IMR-90 (cell line): Measurements from ENCODE around the gene RNF112. TPM values are rescaled to one million over a fixed set of nuclear protein-coding genes. Genes with fewer than 3 reads are reported as not detected.

Experiments used
- ATAC-seq: fragments of 200-7000 bp; cut with Tn5 transposase; 2 replicates; pipeline ENCODE4 v1.9.1; 2020; ENCODE audit warnings: low read depth, mild to moderate bottlenecking, moderate library complexity
- BruUV-seq: library from RNA; stranded (reverse); fragments of 400-500 nt; replicated peaks from 2 replicates; lab custom pipeline; 2021; lab: Mats Ljungman, UMichigan
- CTCF ChIA-PET: fragments of 300-600 bp; formaldehyde crosslinking; extraction: SDS; loops from one replicate; lab custom pipeline; 2021; ENCODE audit warnings: antibody characterized with exemption; lab: Yijun Ruan, JAX
- POLR2A ChIA-PET: fragments of 300-600 bp; sonication (Branson Sonifier 250); formaldehyde crosslinking; loops from one replicate; lab custom pipeline; 2022; ENCODE audit warnings: antibody characterized with exemption; ENCODE audit not compliant: unreplicated experiment; lab: Charles Lee
- DNase-seq: peaks from one replicate; pipeline ENCODE4 v3.0.0; 2013
- H2AFZ ChIP-seq: replicated peaks from 2 replicates; pipeline ENCODE3; 2013; ENCODE audit warnings: low read length, mild to moderate bottlenecking; ENCODE audit not compliant: poor library complexity
- H2AK5ac ChIP-seq: 2 replicates; pipeline ENCODE4 v1.6.1; 2013; ENCODE audit warnings: low read depth, low read length, inconsistent platforms
- H2AK9ac ChIP-seq: replicated peaks from 2 replicates; pipeline ENCODE3; 2013; ENCODE audit warnings: mild to moderate bottlenecking, low read depth, low read length, moderate library complexity; ENCODE audit not compliant: poor library complexity
- H2BK120ac ChIP-seq: 2 replicates; pipeline ENCODE4 v1.6.1; 2013; ENCODE audit warnings: low read depth, low read length, inconsistent platforms
- H2BK15ac ChIP-seq: 3 replicates; pipeline ENCODE4 v1.6.1; 2013; ENCODE audit warnings: low read depth, low read length, inconsistent platforms
- H2BK20ac ChIP-seq: 2 replicates; pipeline ENCODE4 v1.6.1; 2013; ENCODE audit warnings: low read depth, mild to moderate bottlenecking, inconsistent platforms, low read length, moderate library complexity
- H2BK5ac ChIP-seq: 2 replicates; pipeline ENCODE4 v1.6.1; 2013; ENCODE audit warnings: mild to moderate bottlenecking, low read depth, low read length, inconsistent platforms; ENCODE audit not compliant: poor library complexity, severe bottlenecking
- H3K14ac ChIP-seq: replicated peaks from 2 replicates; pipeline ENCODE4 v1.6.1; 2013; ENCODE audit warnings: low read depth, low read length, inconsistent platforms
- H3K18ac ChIP-seq: 2 replicates; pipeline ENCODE4 v1.6.1; 2013; ENCODE audit warnings: low read depth, low read length, control low read depth
- H3K23ac ChIP-seq: 2 replicates; pipeline ENCODE4 v1.6.1; 2013; ENCODE audit warnings: low read depth, low read length, inconsistent platforms
- H3K27ac ChIP-seq: 2 replicates; pipeline ENCODE4 v1.5.1; 2013; ENCODE audit warnings: mild to moderate bottlenecking, control low read depth, low read length; ENCODE audit not compliant: insufficient read depth
- H3K27me3 ChIP-seq: 2 replicates; pipeline ENCODE4 v1.6.1; 2013; ENCODE audit warnings: low read length; ENCODE audit not compliant: control insufficient read depth, insufficient read depth
- H3K36me3 ChIP-seq: 2 replicates; pipeline ENCODE4 v1.6.1; 2013; ENCODE audit warnings: low read length, mixed read lengths; ENCODE audit not compliant: control insufficient read depth, insufficient read depth
- H3K4ac ChIP-seq: 2 replicates; pipeline ENCODE4 v1.6.1; 2013; ENCODE audit warnings: low read depth, low read length, inconsistent platforms
- H3K4me1 ChIP-seq: 2 replicates; pipeline ENCODE4 v1.6.1; 2013; ENCODE audit warnings: low read length, mixed read lengths; ENCODE audit not compliant: control insufficient read depth, insufficient read depth
- H3K4me2 ChIP-seq: 2 replicates; pipeline ENCODE4 v1.6.1; 2013; ENCODE audit warnings: low read depth, mild to moderate bottlenecking, control low read depth, low read length, moderate library complexity
- H3K4me3 ChIP-seq: 2 replicates; pipeline ENCODE4 v1.5.1; 2013; ENCODE audit warnings: low read depth, mild to moderate bottlenecking, control low read depth, low read length, moderate library complexity; ENCODE audit not compliant: insufficient read depth
- H3K56ac ChIP-seq: 2 replicates; pipeline ENCODE4 v1.6.1; 2013; ENCODE audit warnings: low read length, inconsistent platforms; ENCODE audit not compliant: insufficient read depth; ENCODE audit errors: extremely low read depth
- H3K79me1 ChIP-seq, 2 experiments: 2 replicates each; pipeline ENCODE4 v1.6.1; 2013; ENCODE audit warnings: low read length in 2 of 2, inconsistent platforms in 1 of 2, low read depth in 1 of 2
- H3K9ac ChIP-seq: 2 replicates; pipeline ENCODE4 v1.6.1; 2013; ENCODE audit warnings: low read depth, low read length, control low read depth
- H3K9me1 ChIP-seq: 2 replicates; pipeline ENCODE4 v1.6.1; 2013; ENCODE audit warnings: low read length, inconsistent platforms; ENCODE audit not compliant: insufficient read depth
- H3K9me3 ChIP-seq: 2 replicates; pipeline ENCODE4 v1.6.1; 2013; ENCODE audit warnings: low read length; ENCODE audit not compliant: control insufficient read depth, insufficient read depth
- H4K20me1 ChIP-seq: 2 replicates; pipeline ENCODE4 v1.6.1; 2013; ENCODE audit warnings: low read length, inconsistent platforms; ENCODE audit not compliant: insufficient read depth
- H4K5ac ChIP-seq: 2 replicates; pipeline ENCODE4 v1.6.1; 2013; ENCODE audit warnings: mild to moderate bottlenecking, low read depth, low read length, control low read depth
- H4K8ac ChIP-seq, 2 experiments: 2 replicates each; pipeline ENCODE4 v1.6.1; 2013; ENCODE audit warnings: low read depth in 2 of 2, low read length in 2 of 2, control low read depth in 1 of 2, inconsistent platforms in 1 of 2
- H4K91ac ChIP-seq: 2 replicates; pipeline ENCODE4 v1.6.1; 2013; ENCODE audit warnings: low read depth, low read length, inconsistent platforms; ENCODE audit not compliant: insufficient read depth
- MAFK ChIP-seq: IDR thresholded peaks from 2 replicates; pipeline ENCODE4 v1.6.1; 2012; ENCODE audit warnings: low read depth, low read length, improper control_type of control experiment
- WGBS, 2 experiments: methylation state at CpG; one replicate each; pipeline versions ENCODE4 v1.1.5 to v1.1.7; 2013; ENCODE audit warnings: missing lambda C conversion rate in 2 of 2; ENCODE audit not compliant: insufficient read length in 1 of 2; ENCODE audit errors: extremely low coverage in 2 of 2; 5-methylcytosine and 5-hydroxymethylcytosine counted together
- dilution Hi-C: fragments of 300-500 bp; cut with HindIII; formaldehyde crosslinking; loops from one replicate; pipeline ENCODE4 v1.14.3; 2018; ENCODE audit warnings: low sequenced_read_pairs; ENCODE audit not compliant: unreplicated experiment
- in situ Hi-C: fragments of 300-500 bp; cut with MboI; formaldehyde crosslinking; loops from 3 replicates; pipeline ENCODE4 v1.14.3; 2019; ENCODE audit warnings: low sequenced_read_pairs, inconsistent platforms, mixed read lengths
- intact Hi-C: fragments of 100-400 bp; cut with micrococcal nuclease; formaldehyde crosslinking; loops from 2 replicates; pipeline ENCODE4 v1.10.0; 2022
- polyA plus RNA-seq, 3 experiments: library from polyadenylated mRNA; depleted of rRNA; stranded (reverse); fragments of >200 nt; gene quantifications; 2 replicates each; pipeline ENCODE4 v1.2.3, GENCODE V29; 2012; ENCODE audit warnings: low replicate concordance in 1 of 3
- total RNA-seq: library from RNA; depleted of rRNA; stranded (reverse); fragments of >200 nt; gene quantifications from 2 replicates; pipeline ENCODE4 v1.2.3, GENCODE V29; 2012

The RNF112 gene
- total and polyA plus RNA-seq, 2 of the 4 experiments (the other 2 are of a cell fraction): 2.5 to 5.7 TPM

DNA sequence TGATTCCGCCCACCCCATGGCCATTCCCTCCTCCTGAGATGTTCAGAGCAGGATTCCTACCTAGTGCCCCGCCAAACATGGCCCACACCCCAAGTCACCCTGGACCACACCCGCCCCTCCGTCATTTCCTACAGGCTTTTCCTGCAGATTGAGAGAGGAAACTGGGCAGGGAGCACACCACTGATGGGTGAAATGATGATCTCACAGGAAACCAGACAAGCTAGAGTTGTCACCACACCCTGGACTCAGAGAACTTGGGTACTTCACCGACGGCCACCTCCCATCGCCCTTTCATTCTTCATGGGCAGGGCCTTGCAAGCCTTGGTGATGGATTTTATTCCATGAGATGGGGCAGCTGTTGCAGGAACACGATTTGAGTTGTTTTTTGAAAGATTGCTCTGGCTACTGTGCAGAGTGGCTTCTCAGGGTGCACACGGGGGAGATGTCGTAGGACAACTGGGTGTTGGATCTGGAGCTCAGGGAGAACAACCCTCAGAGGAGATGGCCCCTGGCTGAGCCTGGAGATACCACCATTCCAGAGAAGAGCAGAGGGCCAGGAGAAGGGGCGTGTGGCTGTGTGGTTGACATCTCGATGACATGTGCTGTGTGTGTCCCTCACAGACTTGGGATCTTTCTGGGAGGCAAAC is 41.1 kb upstream of the RNF112 start:
- no peaks in the 10 kb centered on the region for H3K9me1 ChIP-seq
- peaks cover 2% of the 10 kb centered on the region; the same call in 1 of the 2 replicates for H3K36me3 ChIP-seq
- dilution Hi-C loops: no loop called here
- ChIA-PET CTCF (no interaction called here), POLR2A (no interaction called here)
- no peak overlapping the region for H2BK20ac ChIP-seq
- no peak overlapping the region for H3K4me2 ChIP-seq
- peak overlapping the region; percentile 44 for H2AFZ ChIP-seq
- in situ Hi-C loops: loop anchor here (5.0 kb wide), 1 partner anchor 132 kb away; no protein-coding TSS in a partner anchor
- no peak overlapping the region for H2BK120ac ChIP-seq
- H2AK5ac ChIP-seq: no peak overlapping the region
- TF ChIP-seq MAFK: no peak
- H3K18ac ChIP-seq: no peak overlapping the region
- no peak overlapping the region for H3K14ac ChIP-seq
- H4K91ac ChIP-seq: no peak overlapping the region
- no TSS peak for BruUV-seq
- H4K8ac ChIP-seq: no peak overlapping the region
- no peak overlapping the region for H3K4me3 ChIP-seq
- no peak overlapping the region for H3K56ac ChIP-seq
- intact Hi-C loops: no loop called here
- DNase-seq (no peak), ATAC-seq (no peak)
- no peak overlapping the region for H3K4ac ChIP-seq
- H2BK5ac ChIP-seq: no peak overlapping the region
- no peak overlapping the region for H4K5ac ChIP-seq
- peaks cover 4% of the 10 kb centered on the region for H3K4me1 ChIP-seq
- H4K20me1 ChIP-seq: no peaks in the 10 kb centered on the region
- no peak overlapping the region for H2BK15ac ChIP-seq
- no peak overlapping the region for H3K27ac ChIP-seq
- no peaks in the 10 kb centered on the region for H3K79me1 ChIP-seq
- no peaks in the 10 kb centered on the region for H3K27me3 ChIP-seq
- H3K9ac ChIP-seq: no peak overlapping the region
- WGBS, 2 experiments: 75% methylated on average over 4 of the region's 12 CpGs; no CpG with 5 or more reads in 1 of the 2 experiments
- H2AK9ac ChIP-seq: peak overlapping the region; percentile 44
- H3K23ac ChIP-seq: no peak overlapping the region
- H3K9me3 ChIP-seq: no peaks in the 10 kb centered on the region
